Smooth muscle cell (in vitro differentiated cells): Measurements from ENCODE around the gene TRIM21. TPM values are rescaled to one million over a fixed set of nuclear protein-coding genes. Genes with fewer than 3 reads are reported as not detected.
"Not testable (repeated sequence)": the region's sequence is repeated elsewhere in the genome, so short reads cannot be mapped to it uniquely, and the experiment has no call there.

Experiments
- DNase-seq: peaks from one replicate; lab custom pipeline; 2025; ENCODE audit not compliant: unreplicated experiment; lab: John Stamatoyannopoulos, UW
- H2AFZ ChIP-seq: fragments of 200-600 bp; sonication (generic); 2 replicates; pipeline ENCODE4 v1.6.0; 2016; ENCODE audit warnings: antibody characterized with exemption, low read depth, mild to moderate bottlenecking
- H3F3A ChIP-seq: fragments of 200-600 bp; sonication (generic); 2 replicates; pipeline ENCODE4 v1.6.0; 2017; ENCODE audit warnings: antibody characterized with exemption, low read depth
- H3K27ac ChIP-seq: fragments of 200-600 bp; sonication (generic); 2 replicates; pipeline ENCODE4 v1.5.1; 2016; ENCODE audit warnings: low read depth, mild to moderate bottlenecking
- H3K27me3 ChIP-seq: fragments of 200-600 bp; sonication (generic); 2 replicates; pipeline ENCODE4 v1.6.1; 2016; ENCODE audit warnings: low read depth, mild to moderate bottlenecking
- H3K36me3 ChIP-seq: fragments of 200-600 bp; sonication (generic); 2 replicates; pipeline ENCODE4 v1.5.1; 2016; ENCODE audit warnings: low read depth
- H3K4me1 ChIP-seq: fragments of 200-600 bp; sonication (generic); 2 replicates; pipeline ENCODE4 v1.5.1; 2016; ENCODE audit warnings: low read depth
- H3K4me2 ChIP-seq: fragments of 200-600 bp; sonication (generic); 2 replicates; pipeline ENCODE4 v1.6.0; 2016; ENCODE audit warnings: mild to moderate bottlenecking
- H3K4me3 ChIP-seq: fragments of 200-600 bp; sonication (generic); 2 replicates; pipeline ENCODE4 v1.5.1; 2016; ENCODE audit warnings: mild to moderate bottlenecking
- H3K79me2 ChIP-seq: fragments of 200-600 bp; sonication (generic); 2 replicates; pipeline ENCODE4 v1.6.0; 2016; ENCODE audit warnings: low read depth, mild to moderate bottlenecking
- H3K9ac ChIP-seq: fragments of 200-600 bp; sonication (generic); 2 replicates; pipeline ENCODE4 v1.6.0; 2016; ENCODE audit warnings: low read depth
- H3K9me3 ChIP-seq: fragments of 200-600 bp; sonication (generic); replicated peaks from 2 replicates; pipeline ENCODE4 v1.5.1; 2016; ENCODE audit warnings: low read depth
- H4K20me1 ChIP-seq: fragments of 200-600 bp; sonication (generic); 2 replicates; pipeline ENCODE4 v1.6.0; 2016; ENCODE audit warnings: low read depth
- CTCF ChIP-seq: fragments of 200-600 bp; sonication (generic); IDR thresholded peaks from 2 replicates; pipeline ENCODE4 v1.5.1; 2017; ENCODE audit warnings: borderline replicate concordance, mild to moderate bottlenecking, antibody characterized with exemption; ENCODE audit not compliant: insufficient read depth, poor library complexity, severe bottlenecking
- WGBS: methylation state at CpG from one replicate; pipeline ENCODE4 v1.1.7; 2016; ENCODE audit warnings: low lambda C conversion rate; 5-methylcytosine and 5-hydroxymethylcytosine counted together
- polyA plus RNA-seq: library from polyadenylated mRNA; unstranded; fragments of >200 nt; fragmentation: Nextera tagmentation; extraction: Ambion mirVana; gene quantifications from 2 replicates; pipeline ENCODE4 v1.2.1, GENCODE V29; 2016
- total RNA-seq: library from RNA; depleted of rRNA; stranded (reverse); fragments of >200 nt; gene quantifications from 2 replicates; pipeline ENCODE4 v1.2.3, GENCODE V29; 2014

Gene TRIM21
- total and polyA plus RNA-seq, 2 experiments from 2014 or later: 14.0 TPM

GRCh38 chr11:4430051-4430450 is 36.5 kb upstream of the TRIM21 start:
- Histone ChIP-seq H3K79me2 (no peaks in the 10 kb centered on the region), H3K4me3 (no peak overlapping the region), H3K4me2 (no peak overlapping the region), H3K4me1 (no peaks in the 10 kb centered on the region), H3K9me3 (no peaks in the 10 kb centered on the region), H4K20me1 (no peaks in the 10 kb centered on the region), H3K27ac (no peak overlapping the region), H3K9ac (no peak overlapping the region), H2AFZ (no peak overlapping the region), H3K36me3 (no peaks in the 10 kb centered on the region), H3K27me3 (no peaks in the 10 kb centered on the region), H3F3A (no peaks in the 10 kb centered on the region)
- TF ChIP-seq CTCF: no peak
- DNase-seq: no peak
- WGBS: 85% methylated on average over 4 of the region's 4 CpGs

GRCh38 chr11:4418403-4418802 is 24.9 kb upstream of the TRIM21 start:
- no peak for DNase-seq
- no peak overlapping the region for H2AFZ ChIP-seq
- no peak overlapping the region for H3K4me2 ChIP-seq
- H3K79me2 ChIP-seq: no peaks in the 10 kb centered on the region
- no peak overlapping the region for H3K27ac ChIP-seq
- H3K9me3 ChIP-seq: no peaks in the 10 kb centered on the region
- H3K9ac ChIP-seq: no peak overlapping the region
- no peaks in the 10 kb centered on the region for H3K36me3 ChIP-seq
- no peak for TF ChIP-seq CTCF
- no peaks in the 10 kb centered on the region for H3F3A ChIP-seq
- 75% methylated on average over 8 of the region's 8 CpGs for WGBS
- H3K4me3 ChIP-seq: no peak overlapping the region
- H3K27me3 ChIP-seq: no peaks in the 10 kb centered on the region
- H4K20me1 ChIP-seq: no peaks in the 10 kb centered on the region
- H3K4me1 ChIP-seq: no peaks in the 10 kb centered on the region

GRCh38 chr11:4416816-4417215 is 23.3 kb upstream of the TRIM21 start:
- H3K79me2 ChIP-seq: no peaks in the 10 kb centered on the region
- DNase-seq: no peak
- H3K36me3 ChIP-seq: no peaks in the 10 kb centered on the region
- no peak for TF ChIP-seq CTCF
- 95% methylated on average over 1 of the region's 1 CpG for WGBS
- H3K9ac ChIP-seq: no peak overlapping the region
- H4K20me1 ChIP-seq: no peaks in the 10 kb centered on the region
- no peaks in the 10 kb centered on the region for H3F3A ChIP-seq
- H3K9me3 ChIP-seq: no peaks in the 10 kb centered on the region
- no peak overlapping the region for H3K27ac ChIP-seq
- no peak overlapping the region for H3K4me3 ChIP-seq
- no peak overlapping the region for H3K4me2 ChIP-seq
- no peaks in the 10 kb centered on the region for H3K4me1 ChIP-seq
- H3K27me3 ChIP-seq: no peaks in the 10 kb centered on the region
- H2AFZ ChIP-seq: no peak overlapping the region

GRCh38 chr11:4416306-4416705 is 22.8 kb upstream of the TRIM21 start:
- H3K27ac ChIP-seq: no peak overlapping the region
- no peaks in the 10 kb centered on the region for H3K27me3 ChIP-seq
- H3K36me3 ChIP-seq: no peaks in the 10 kb centered on the region
- H2AFZ ChIP-seq: no peak overlapping the region
- no peaks in the 10 kb centered on the region for H3K79me2 ChIP-seq
- H3F3A ChIP-seq: no peaks in the 10 kb centered on the region
- no peak overlapping the region for H3K9ac ChIP-seq
- no peaks in the 10 kb centered on the region for H4K20me1 ChIP-seq
- H3K4me1 ChIP-seq: no peaks in the 10 kb centered on the region
- no peak for TF ChIP-seq CTCF
- DNase-seq: no peak
- no peak overlapping the region for H3K4me3 ChIP-seq
- WGBS: 68% methylated on average over 1 of the region's 1 CpG
- no peaks in the 10 kb centered on the region for H3K9me3 ChIP-seq
- no peak overlapping the region for H3K4me2 ChIP-seq

GRCh38 chr11:4406206-4406605 is 12.7 kb upstream of the TRIM21 start:
- 87% methylated on average over 6 of the region's 6 CpGs for WGBS
- H3F3A ChIP-seq, H3K4me1 ChIP-seq, H3K27me3 ChIP-seq, H3K4me3 ChIP-seq, H2AFZ ChIP-seq, H3K27ac ChIP-seq, H4K20me1 ChIP-seq, DNase-seq, H3K4me2 ChIP-seq, H3K9me3 ChIP-seq, H3K79me2 ChIP-seq, H3K9ac ChIP-seq, H3K36me3 ChIP-seq: not testable (repeated sequence)
